ENCODE measurements around the gene KDM4B. TPM values are rescaled to one million over a fixed set of nuclear protein-coding genes. Genes with fewer than 3 reads are reported as not detected.
A peak's percentile ranks its signal among the peaks of the same experiment; 100 is the strongest.

Gene KDM4B
- total RNA-seq, 1 donor: 22.1 TPM

GRCh38 chr19:5178841-5179240 is 209.9 kb downstream of the KDM4B start:
- H3K4me1 ChIP-seq (ENCODE audit: insufficient read depth, low read length): peaks cover 9% of the 10 kb centered on the region
- H4K20me1 ChIP-seq (ENCODE audit: insufficient read depth, low read length): no peaks in the 10 kb centered on the region
- H3K4me2 ChIP-seq (ENCODE audit: insufficient read depth, low read length): no peak overlapping the region
- H3K79me2 ChIP-seq (ENCODE audit: insufficient read depth, low read length): no peaks in the 10 kb centered on the region
- H3K4me3 ChIP-seq (ENCODE audit: insufficient read depth, low read length): no peak overlapping the region
- no peak for DNase-seq (ENCODE audit: insufficient read length, low spot score, missing footprints)
- H3K36me3 ChIP-seq (ENCODE audit: insufficient read depth, low read length): no peaks in the 10 kb centered on the region
- H3K9me3 ChIP-seq (ENCODE audit: low read depth, low read length): no peaks in the 10 kb centered on the region
- no peaks in the 10 kb centered on the region for H3K27me3 ChIP-seq (ENCODE audit: insufficient read depth, low read length)
- H2AFZ ChIP-seq (ENCODE audit: low read length): no peak overlapping the region
- H3K27ac ChIP-seq (ENCODE audit: low read depth, low read length): no peak overlapping the region
- no peak for TF ChIP-seq CTCF (IDR thresholded peaks at IDR 0.05; ENCODE audit: extremely low read depth, low read depth, low read length)

- no peaks in the 10 kb centered on the region for H3K9me3 ChIP-seq (ENCODE audit: low read depth, low read length)
- H3K4me1 ChIP-seq (ENCODE audit: insufficient read depth, low read length): peaks cover 6% of the 10 kb centered on the region
- no peak overlapping the region for H3K27ac ChIP-seq (ENCODE audit: low read depth, low read length)
- no peaks in the 10 kb centered on the region for H3K36me3 ChIP-seq (ENCODE audit: insufficient read depth, low read length)
- no peak overlapping the region for H3K4me2 ChIP-seq (ENCODE audit: insufficient read depth, low read length)
- H3K4me3 ChIP-seq (ENCODE audit: insufficient read depth, low read length): no peak overlapping the region
- no peaks in the 10 kb centered on the region for H4K20me1 ChIP-seq (ENCODE audit: insufficient read depth, low read length)
- no peaks in the 10 kb centered on the region for H3K27me3 ChIP-seq (ENCODE audit: insufficient read depth, low read length)
- DNase-seq (ENCODE audit: insufficient read length, low spot score, missing footprints): peak; percentile 46
- no peaks in the 10 kb centered on the region for H3K79me2 ChIP-seq (ENCODE audit: insufficient read depth, low read length)
- TF ChIP-seq CTCF (IDR thresholded peaks at IDR 0.05; ENCODE audit: extremely low read depth, low read depth, low read length): no peak
- H2AFZ ChIP-seq (ENCODE audit: low read length): no peak overlapping the region
These were observed 210.3 kb downstream of the KDM4B start for GRCh38 chr19:5179256-5179655.

- H4K20me1 ChIP-seq (ENCODE audit: insufficient read depth, low read length): no peaks in the 10 kb centered on the region
- no peaks in the 10 kb centered on the region for H3K79me2 ChIP-seq (ENCODE audit: insufficient read depth, low read length)
- H3K36me3 ChIP-seq (ENCODE audit: insufficient read depth, low read length): no peaks in the 10 kb centered on the region
- H3K9me3 ChIP-seq (ENCODE audit: low read depth, low read length): no peaks in the 10 kb centered on the region
- H2AFZ ChIP-seq (ENCODE audit: low read length): no peak overlapping the region
- H3K4me2 ChIP-seq (ENCODE audit: insufficient read depth, low read length): no peak overlapping the region
- H3K4me1 ChIP-seq (ENCODE audit: insufficient read depth, low read length): peaks cover 6% of the 10 kb centered on the region
- H3K27ac ChIP-seq (ENCODE audit: low read depth, low read length): no peak overlapping the region
- H3K27me3 ChIP-seq (ENCODE audit: insufficient read depth, low read length): no peaks in the 10 kb centered on the region
- no peak overlapping the region for H3K4me3 ChIP-seq (ENCODE audit: insufficient read depth, low read length)
- TF ChIP-seq CTCF (IDR thresholded peaks at IDR 0.05; ENCODE audit: extremely low read depth, low read depth, low read length): no peak
- no peak for DNase-seq (ENCODE audit: insufficient read length, low spot score, missing footprints)
These were observed 212.4 kb downstream of the KDM4B start for GRCh38 chr19:5181329-5181728.

GRCh38 chr19:5182751-5183150 is 213.8 kb downstream of the KDM4B start:
- H3K27me3 ChIP-seq (ENCODE audit: insufficient read depth, low read length): no peaks in the 10 kb centered on the region
- H3K4me2 ChIP-seq (ENCODE audit: insufficient read depth, low read length): peak overlapping the region; percentile 2
- H3K9me3 ChIP-seq (ENCODE audit: low read depth, low read length): no peaks in the 10 kb centered on the region
- DNase-seq (ENCODE audit: insufficient read length, low spot score, missing footprints): peak; percentile 50
- no peak overlapping the region for H3K4me3 ChIP-seq (ENCODE audit: insufficient read depth, low read length)
- no peak overlapping the region for H3K27ac ChIP-seq (ENCODE audit: low read depth, low read length)
- H3K79me2 ChIP-seq (ENCODE audit: insufficient read depth, low read length): no peaks in the 10 kb centered on the region
- H2AFZ ChIP-seq (ENCODE audit: low read length): peak overlapping the region; percentile 35
- no peaks in the 10 kb centered on the region for H3K36me3 ChIP-seq (ENCODE audit: insufficient read depth, low read length)
- H3K4me1 ChIP-seq (ENCODE audit: insufficient read depth, low read length): no peaks in the 10 kb centered on the region
- no peaks in the 10 kb centered on the region for H4K20me1 ChIP-seq (ENCODE audit: insufficient read depth, low read length)
- TF ChIP-seq CTCF (IDR thresholded peaks at IDR 0.05; ENCODE audit: extremely low read depth, low read depth, low read length): no peak
